Heart left ventricle (tissue), 16 donors: ENCODE results near the gene IL1B. TPM values are rescaled to one million over a fixed set of nuclear protein-coding genes. Genes with fewer than 3 reads are reported as not detected.

Experiments used
- ATAC-seq, 4 donors: fragments of 200-7000 bp; cut with Tn5 transposase; one replicate each; pipeline ENCODE4 v1.9.1; 2020 to 2022; ENCODE audit warnings: moderate library complexity in 4 of 4, mild to moderate bottlenecking in 3 of 4, moderate number of reproducible peaks in 1 of 4
- DNase-seq, 5 donors: peaks; one replicate each; pipeline ENCODE4 v3.0.0-alpha.2; 2020
- H3K27ac ChIP-seq, 12 donors: fragments of 200-600 bp; sonication (generic) in 4 of 12; one replicate each; pipeline versions ENCODE4 v1.5.0 to v1.8.0; 2016 to 2022; ENCODE audit warnings: mild to moderate bottlenecking in 2 of 12
- H3K27me3 ChIP-seq, 9 donors: fragments of 200-600 bp; sonication (generic) in 2 of 9; one replicate each; pipeline versions ENCODE4 v1.5.1 to v1.8.0; 2016 to 2022; ENCODE audit warnings: mild to moderate bottlenecking in 3 of 9
- H3K36me3 ChIP-seq, 9 donors: fragments of 200-600 bp; sonication (generic) in 2 of 9; one replicate each; pipeline versions ENCODE4 v1.5.0 to v1.8.0; 2018 to 2022; ENCODE audit warnings: mild to moderate bottlenecking in 2 of 9
- H3K4me1 ChIP-seq, 12 donors: fragments of 200-600 bp; sonication (generic) in 4 of 12; one replicate each; pipeline versions ENCODE4 v1.5.0 to v1.8.0; 2016 to 2022; ENCODE audit warnings: mild to moderate bottlenecking in 3 of 12
- H3K4me3 ChIP-seq, 12 donors: fragments of 200-600 bp; sonication (generic) in 4 of 12; one replicate each; pipeline versions ENCODE4 v1.5.0 to v1.8.0; 2017 to 2022; ENCODE audit warnings: mild to moderate bottlenecking in 9 of 12, moderate library complexity in 4 of 12
- H3K9me3 ChIP-seq, 12 donors: fragments of 200-600 bp; sonication (generic) in 4 of 12; one replicate each; pipeline versions ENCODE4 v1.5.0 to v1.8.0; 2016 to 2022; ENCODE audit warnings: mild to moderate bottlenecking in 1 of 12
- POLR2A ChIP-seq, 2 donors: fragments of 450-650 bp; IDR thresholded peaks; one replicate each; pipeline ENCODE4 v1.6.1; 2017; ENCODE audit warnings: antibody characterized with exemption in 2 of 2, mild to moderate bottlenecking in 2 of 2, moderate library complexity in 2 of 2
- whole genome bisulfite sequencing, 4 donors: extraction: QIAGEN DNeasy Blood & Tissue Kit in 2 of 4; methylation state at CpG; one replicate each; pipeline versions ENCODE4 v1.1.5 to v1.1.7; 2013 to 2018; 5-methylcytosine and 5-hydroxymethylcytosine counted together
- intact Hi-C, 10 donors: fragments of 100-400 bp; cut with DNase I; formaldehyde crosslinking; loops; one replicate each; pipeline versions ENCODE4 v1.11.1 to v1.14.2; 2022
- long read RNA-seq, 3 donors: library from polyadenylated mRNA; unstranded; transcript quantifications; one replicate each; pipeline ENCODE4 v2.0.0, GENCODE V29; 2020 to 2021
- polyA plus RNA-seq, 2 donors: library from polyadenylated mRNA; stranded (reverse); fragments of 200-250 nt; gene quantifications; one replicate each; pipeline ENCODE4 v1.2.3, GENCODE V29; 2013
- total RNA-seq, 9 donors: library from RNA; depleted of rRNA in 2 of 9; stranded (reverse); fragments of >200 nt in 2 of 9; fragmentation: NEBNext Ultra II Directional in 3 of 9; extraction: Animal tissue kit (Norgen Biotek cat#: 25700) in 3 of 9; gene quantifications; one replicate each; pipeline versions ENCODE4 v1.1.0 to v1.2.4, GENCODE V29; 2016 to 2023
- TF ChIP-seq, protein P1 (sequence below), 12 donors: fragments of 200-600 bp; sonication (generic) in 4 of 12; IDR thresholded peaks; one replicate each; pipeline versions ENCODE4 v1.5.0 to v1.8.0; 2018 to 2022; ENCODE audit warnings: antibody characterized with exemption in 12 of 12, mild to moderate bottlenecking in 5 of 12
- donor health status: ischemic (EF 13 %, LVEDD 7.1; RV severe dilation, severe dysfunction).
- donor health status: healthy with polysubstance abuse.
- donor health status: DM: no; HTN: yes; CAD: no.
- donor health status: DM: no; HTN: no; CAD: no.
- donor health status: ischemic (EF 25% LVEDD 6.9; RV normal size, moderate dysfunction).
- donor health status: ischemic (EF 25% LVEDD 5.7; RV mildly dilated, moderate dysfunction).
- donor health status: healthy.
- donor health status: DM: yes; HTN: yes; CAD: no.
- donor health status: ischemic (EF 35%, LVEDD 5.7; RV mildly dilated, moderate dysfunction).
- donor health status: nonischemic (EF 11% LVEDD 7.7; RV severe dilation, severe dysfunction).
- donor health status: DM: yes; HTN: yes; CAD: no.
- donor health status: PGD.
- donor health status: ischemic (EF 29% LVEDD 5.4; RV normal size, mild dysfunction).
- donor health status: nonischemic (EF 23%, LVEDD 6.1; RV moderate dilation, normal function).

IL1B gene
- total RNA-seq (10 to 100 TPM in 1 of 9 donors, 1 to 10 TPM in 3, under 1 TPM in 1, not detected in 4; 0.68 to 12.3 (median 3.9) TPM), polyA plus RNA-seq (under 1 TPM; 0.27 to 0.49 TPM)
- long read RNA-seq, donor 1, result 0 reads
- long read RNA-seq, donor 2, result 0 reads
- long read RNA-seq, donor 3, result 0 reads

- ATAC-seq (peak in 1 of 4 donors; percentile 30), DNase-seq (no peak)
- H3K27me3 ChIP-seq, result peaks cover 0 to 32% (median 3%) of the 10 kb centered on the region in 9 donors
- no peaks in the 10 kb centered on the region for H3K9me3 ChIP-seq
- H3K27ac ChIP-seq, result no peak within 1 kb of the TSS
- TF ChIP-seq POLR2A (IDR thresholded peaks at IDR 0.05), result no peak
- TF ChIP-seq, protein P1, sequence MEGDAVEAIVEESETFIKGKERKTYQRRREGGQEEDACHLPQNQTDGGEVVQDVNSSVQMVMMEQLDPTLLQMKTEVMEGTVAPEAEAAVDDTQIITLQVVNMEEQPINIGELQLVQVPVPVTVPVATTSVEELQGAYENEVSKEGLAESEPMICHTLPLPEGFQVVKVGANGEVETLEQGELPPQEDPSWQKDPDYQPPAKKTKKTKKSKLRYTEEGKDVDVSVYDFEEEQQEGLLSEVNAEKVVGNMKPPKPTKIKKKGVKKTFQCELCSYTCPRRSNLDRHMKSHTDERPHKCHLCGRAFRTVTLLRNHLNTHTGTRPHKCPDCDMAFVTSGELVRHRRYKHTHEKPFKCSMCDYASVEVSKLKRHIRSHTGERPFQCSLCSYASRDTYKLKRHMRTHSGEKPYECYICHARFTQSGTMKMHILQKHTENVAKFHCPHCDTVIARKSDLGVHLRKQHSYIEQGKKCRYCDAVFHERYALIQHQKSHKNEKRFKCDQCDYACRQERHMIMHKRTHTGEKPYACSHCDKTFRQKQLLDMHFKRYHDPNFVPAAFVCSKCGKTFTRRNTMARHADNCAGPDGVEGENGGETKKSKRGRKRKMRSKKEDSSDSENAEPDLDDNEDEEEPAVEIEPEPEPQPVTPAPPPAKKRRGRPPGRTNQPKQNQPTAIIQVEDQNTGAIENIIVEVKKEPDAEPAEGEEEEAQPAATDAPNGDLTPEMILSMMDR (IDR thresholded peaks at IDR 0.05), result no peak
- peak within 1 kb of the TSS in 1 of 12 donors; percentile 39 for H3K4me3 ChIP-seq
- no peaks in the 10 kb centered on the region for H3K36me3 ChIP-seq
- intact Hi-C loops, result no loop called here
- H3K4me1 ChIP-seq, result peaks cover 0 to 69% (median 0%) of the 10 kb centered on the region in 12 donors
- 54 to 59% (median 55%) methylated on average over 4 of the region's 4 CpGs for WGBS, 4 donors
These were observed at the start of gene IL1B for GRCh38 chr2:112836695-112837117. Gene IL1B (minus strand): TSS chr2:112836779. CDS start chr2:112836229, 550 bp downstream.

GRCh38 chr2:112886291-112886690 lies 49.7 kb upstream of the IL1B start:
- no peak for ATAC-seq
- no peak overlapping the region for H3K27ac ChIP-seq
- H3K36me3 ChIP-seq, result no peaks in the 10 kb centered on the region
- no peaks in the 10 kb centered on the region for H3K9me3 ChIP-seq
- intact Hi-C loops, result loop anchor here in 4 of 10 donors (5.0 to 10.0 kb wide), 2 partner anchors 131 to 139 kb away; no protein-coding TSS in a partner anchor
- TF ChIP-seq POLR2A (IDR thresholded peaks at IDR 0.05), result no peak
- TF ChIP-seq, protein P1 (IDR thresholded peaks at IDR 0.05), result no peak
- WGBS, 4 donors, result 69 to 86% (median 74%) methylated on average over 2 of the region's 2 CpGs
- no peak overlapping the region for H3K4me3 ChIP-seq
- H3K4me1 ChIP-seq, result peaks cover 0 to 23% (median 0%) of the 10 kb centered on the region in 12 donors
- H3K27me3 ChIP-seq, result peaks cover 0 to 9% (median 0%) of the 10 kb centered on the region in 9 donors
- no peak for DNase-seq

DNA sequence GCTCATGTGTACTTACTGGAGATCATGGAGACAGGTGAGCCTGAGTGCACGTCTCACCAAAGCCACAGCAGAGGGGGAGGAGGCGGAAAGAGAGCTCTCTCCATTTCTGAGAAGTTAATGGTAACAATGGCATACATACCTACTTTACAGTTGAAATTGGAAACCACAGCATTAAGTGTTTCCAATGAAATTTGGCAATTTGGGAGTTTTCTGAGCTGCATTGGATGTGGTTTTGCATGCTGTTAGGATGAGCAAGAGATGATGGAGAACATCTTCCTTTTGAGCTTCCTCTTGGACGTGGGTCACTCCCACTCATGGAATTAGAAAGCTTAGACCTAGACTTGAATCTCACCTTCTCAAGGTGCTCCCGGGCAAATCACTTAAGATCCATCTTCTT lies 48.9 kb upstream of the IL1B start:
- TF ChIP-seq, protein P1 (IDR thresholded peaks at IDR 0.05), result no peak
- TF ChIP-seq POLR2A (IDR thresholded peaks at IDR 0.05), result no peak
- WGBS, 4 donors, result 76 to 82% (median 78%) methylated on average over 4 of the region's 4 CpGs

DNA sequence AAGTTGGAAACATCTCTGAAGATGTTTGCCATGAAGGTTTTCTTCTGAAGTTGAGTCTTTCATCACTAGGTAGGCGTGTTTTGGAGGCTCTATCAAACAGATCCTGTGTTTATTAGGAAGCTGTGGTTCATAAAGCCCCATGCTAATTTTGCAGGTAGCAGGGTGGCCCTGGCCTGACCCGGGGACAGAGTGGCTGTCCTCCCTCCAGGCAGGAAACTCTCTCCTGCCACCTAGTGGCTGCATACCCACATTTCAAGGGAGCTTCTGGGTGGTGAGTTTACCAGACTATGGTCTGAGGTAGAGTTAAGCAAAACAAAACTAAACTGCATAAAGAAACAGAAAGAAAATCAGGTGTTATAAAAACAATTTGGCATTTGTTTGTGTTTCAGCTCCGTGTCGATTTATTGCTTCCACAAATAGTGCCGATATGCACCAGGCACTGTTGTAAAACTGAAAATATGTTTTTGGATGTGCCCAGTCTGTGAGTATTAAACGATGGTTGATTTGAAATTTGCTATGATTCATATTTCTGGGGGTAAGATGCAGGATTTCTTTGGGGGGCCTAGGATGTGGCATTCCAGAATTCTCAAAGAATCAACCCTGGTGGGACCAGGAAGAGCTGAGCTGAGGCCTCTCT lies 48.4 kb upstream of the IL1B start:
- Histone ChIP-seq H3K4me1 (peaks cover 0 to 36% (median 0%) of the 10 kb centered on the region in 12 donors), H3K27me3 (peaks cover 0 to 9% (median 0%) of the 10 kb centered on the region in 9 donors), H3K27ac (no peak overlapping the region), H3K4me3 (no peak overlapping the region), H3K9me3 (no peaks in the 10 kb centered on the region), H3K36me3 (no peaks in the 10 kb centered on the region)
- DNase-seq (peak in 3 of 5 donors; percentile 30 to 39 (median 35)), ATAC-seq (peak in 1 of 4 donors; percentile 55)
- 50 to 55% (median 54%) methylated on average over 6 of the region's 6 CpGs for WGBS, 4 donors
- TF ChIP-seq, protein P1 (IDR thresholded peaks at IDR 0.05), result peak; percentile 46 to 82 (median 60)
- no peak for TF ChIP-seq POLR2A (IDR thresholded peaks at IDR 0.05)
- intact Hi-C loops, result loop anchor here (2.0 to 10.0 kb wide), 4 partner anchors 130 to 138 kb away; no protein-coding TSS in a partner anchor

More for the DNA sequence above, 48.9 kb upstream of the IL1B start:
- no peak for ATAC-seq
- Histone ChIP-seq H3K4me3 (no peak overlapping the region), H3K4me1 (peaks cover 0 to 31% (median 0%) of the 10 kb centered on the region in 12 donors), H3K9me3 (no peaks in the 10 kb centered on the region), H3K27ac (no peak overlapping the region), H3K27me3 (peaks cover 0 to 9% (median 0%) of the 10 kb centered on the region in 9 donors), H3K36me3 (no peaks in the 10 kb centered on the region)
- no peak for DNase-seq
- intact Hi-C loops, result loop anchor here in 6 of 10 donors (2.0 to 10.0 kb wide), 3 partner anchors 131 to 138 kb away; no protein-coding TSS in a partner anchor
